ENCODE data around the gene HERPUD1. TPM values are rescaled to one million over a fixed set of nuclear protein-coding genes. Genes with fewer than 3 reads are reported as not detected.

HERPUD1 gene
- total and polyA plus RNA-seq, 2 of the 8 experiments (the other 6 are each of a cell fraction or from before 2014, with no cell fraction given) = 23.3 to 34.7 TPM

DNA sequence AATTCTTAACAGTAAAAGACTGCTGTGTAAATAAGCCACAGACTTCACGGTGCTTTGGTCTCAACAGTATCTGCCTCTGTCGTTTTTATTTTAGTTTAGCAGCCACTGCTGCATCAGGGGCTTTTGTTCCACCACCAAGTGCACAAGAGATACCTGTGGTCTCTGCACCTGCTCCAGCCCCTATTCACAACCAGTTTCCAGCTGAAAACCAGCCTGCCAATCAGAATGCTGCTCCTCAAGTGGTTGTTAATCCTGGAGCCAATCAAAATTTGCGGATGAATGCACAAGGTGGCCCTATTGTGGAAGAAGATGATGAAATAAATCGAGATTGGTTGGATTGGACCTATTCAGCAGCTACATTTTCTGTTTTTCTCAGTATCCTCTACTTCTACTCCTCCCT, 7.9 kb downstream of the HERPUD1 start:
- Histone ChIP-seq H3K56ac (replicated peaks; ENCODE audit: insufficient read length, low read depth, low read length) (no peak overlapping the region), H3K23ac (ENCODE audit: insufficient read length) (no peak overlapping the region), H4K20me1 (replicated peaks in 1 of 2; ENCODE audit: control insufficient read depth in 1 of 2, insufficient read depth in 2 of 2, low read length in 2 of 2) (peaks cover 0 to 3% of the 10 kb centered on the region in 2 experiments), H4K91ac (replicated peaks; ENCODE audit: insufficient read length, low read length) (no peak overlapping the region), H2BK120ac (replicated peaks; ENCODE audit: low read depth, low read length) (no peak overlapping the region), H3K9me3 (ENCODE audit: insufficient read depth in 2 of 2, low read depth in 1 of 2, low read length in 1 of 2) (no peaks in the 10 kb centered on the region), H3K14ac (ENCODE audit: insufficient read length) (no peak overlapping the region), H2BK15ac (ENCODE audit: low read length) (no peak overlapping the region), H3K18ac (ENCODE audit: extremely low read depth, low read length) (no peak overlapping the region), H4K8ac (ENCODE audit: extremely low read depth, insufficient read depth, low read length) (no peak overlapping the region), H2BK12ac (ENCODE audit: low read depth, low read length) (no peak overlapping the region), H3K27me3 (replicated peaks in 1 of 4; ENCODE audit: control insufficient read depth in 3 of 4, extremely low read depth in 1 of 4, insufficient read depth in 3 of 4, low read length in 3 of 4) (no peaks in the 10 kb centered on the region), H3K9ac (replicated peaks in 1 of 4; ENCODE audit: extremely low read depth in 1 of 4, low read depth in 3 of 4, low read length in 3 of 4) (no peak overlapping the region), H3K4me1 (replicated peaks in 1 of 4; ENCODE audit: control insufficient read depth in 3 of 4, insufficient read depth in 4 of 4, low read length in 3 of 4) (no peaks in the 10 kb centered on the region), H2BK5ac (ENCODE audit: low read depth, low read length) (no peak overlapping the region), H2BK20ac (ENCODE audit: low read length) (no peak overlapping the region), H3K4ac (replicated peaks; ENCODE audit: insufficient read length, low read depth, low read length) (no peak overlapping the region), H3K4me2 (ENCODE audit: insufficient read depth in 1 of 2, low read depth in 2 of 2, low read length in 2 of 2) (no peak overlapping the region), H3K4me3 (ENCODE audit: extremely low read depth in 1 of 4, insufficient read depth in 2 of 4, low read depth in 3 of 4, low read length in 4 of 4) (no peak overlapping the region), H3K79me2 (ENCODE audit: control insufficient read depth in 1 of 2, insufficient read depth in 2 of 2, low read length in 2 of 2) (peaks cover 0 to 11% of the 10 kb centered on the region in 2 experiments; a peak in 2 of 4 replicates), H3K36me3 (ENCODE audit: control insufficient read depth in 2 of 4, insufficient read depth in 4 of 4, low read length in 3 of 4) (peaks cover 19 to 91% (median 69%) of the 10 kb centered on the region in 4 experiments), H3K23me2 (ENCODE audit: low read depth, low read length) (no peaks in the 10 kb centered on the region), H4K5ac (ENCODE audit: insufficient read length, low read depth, low read length) (no peak overlapping the region), H3K27ac (ENCODE audit: low read depth, low read length) (no peak overlapping the region), H2AK5ac (ENCODE audit: low read depth, low read length) (no peak overlapping the region), H3K79me1 (ENCODE audit: low read depth, low read length) (no peaks in the 10 kb centered on the region), H2AFZ (ENCODE audit: low read length) (no peak overlapping the region)
- POLR2A ChIA-PET (ENCODE audit: partially characterized antibody) = interaction anchor here (1.0 to 11.4 kb wide), 4 partner anchors 5 to 123 kb away, joined by 3 to 125 read pairs (median 4); no protein-coding TSS in a partner anchor
- WGBS, 2 experiments (ENCODE audit: extremely low coverage in 1 of 2, insufficient coverage in 1 of 2, insufficient read length in 1 of 2, insufficient replicate concordance in 2 of 2, low coverage in 1 of 2, low lambda C conversion rate in 2 of 2, missing lambda C conversion rate in 1 of 2) = 90% methylated on average over 4 of the region's 4 CpGs; no CpG with 5 or more reads in 1 of the 2 experiments
- no peak for DNase-seq (ENCODE audit: low read depth in 1 of 2, low spot score in 2 of 2)
- CTCF ChIA-PET (ENCODE audit: partially characterized antibody) = interaction anchor here (1.4 kb wide), 1 partner anchor 65 kb away, joined by 3 read pairs; no protein-coding TSS in a partner anchor
- no peak for FAIRE-seq
- TF ChIP-seq, protein P1, sequence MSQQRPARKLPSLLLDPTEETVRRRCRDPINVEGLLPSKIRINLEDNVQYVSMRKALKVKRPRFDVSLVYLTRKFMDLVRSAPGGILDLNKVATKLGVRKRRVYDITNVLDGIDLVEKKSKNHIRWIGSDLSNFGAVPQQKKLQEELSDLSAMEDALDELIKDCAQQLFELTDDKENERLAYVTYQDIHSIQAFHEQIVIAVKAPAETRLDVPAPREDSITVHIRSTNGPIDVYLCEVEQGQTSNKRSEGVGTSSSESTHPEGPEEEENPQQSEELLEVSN (IDR thresholded peaks at IDR 0.05) = no peak
- TF ChIP-seq YY1 (IDR thresholded peaks at IDR 0.05; ENCODE audit: low read depth, low read length) (no peak), SP2 (IDR thresholded peaks at IDR 0.05; ENCODE audit: low read length) (no peak), SAP30 (IDR thresholded peaks at IDR 0.05; ENCODE audit: insufficient read depth, insufficient replicate concordance, low read length) (no peak), SP1 (IDR thresholded peaks at IDR 0.05; ENCODE audit: low read depth, low read length) (no peak), TAF1 (IDR thresholded peaks at IDR 0.05; ENCODE audit: low read depth, low read length) (no peak), JUND (IDR thresholded peaks at IDR 0.05; ENCODE audit: low read length) (no peak), CEBPB (IDR thresholded peaks at IDR 0.05; ENCODE audit: low read depth, low read length) (no peak), RAD21 (IDR thresholded peaks at IDR 0.05 in 1 of 2, conservative IDR thresholded peaks at IDR 0.05 in 1 of 2; ENCODE audit: low read depth in 2 of 2, low read length in 2 of 2) (no peak)
- TF ChIP-seq, protein P2, sequence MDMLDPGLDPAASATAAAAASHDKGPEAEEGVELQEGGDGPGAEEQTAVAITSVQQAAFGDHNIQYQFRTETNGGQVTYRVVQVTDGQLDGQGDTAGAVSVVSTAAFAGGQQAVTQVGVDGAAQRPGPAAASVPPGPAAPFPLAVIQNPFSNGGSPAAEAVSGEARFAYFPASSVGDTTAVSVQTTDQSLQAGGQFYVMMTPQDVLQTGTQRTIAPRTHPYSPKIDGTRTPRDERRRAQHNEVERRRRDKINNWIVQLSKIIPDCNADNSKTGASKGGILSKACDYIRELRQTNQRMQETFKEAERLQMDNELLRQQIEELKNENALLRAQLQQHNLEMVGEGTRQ (IDR thresholded peaks at IDR 0.05; ENCODE audit: low read length) = no peak
- TF ChIP-seq, protein P3, sequence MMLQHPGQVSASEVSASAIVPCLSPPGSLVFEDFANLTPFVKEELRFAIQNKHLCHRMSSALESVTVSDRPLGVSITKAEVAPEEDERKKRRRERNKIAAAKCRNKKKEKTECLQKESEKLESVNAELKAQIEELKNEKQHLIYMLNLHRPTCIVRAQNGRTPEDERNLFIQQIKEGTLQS (IDR thresholded peaks at IDR 0.05; ENCODE audit: insufficient read depth, low read depth, low read length) = no peak
